Astrocyte (in vitro differentiated cells and primary cell): ENCODE results near the gene STMN3. TPM values are rescaled to one million over a fixed set of nuclear protein-coding genes. Genes with fewer than 3 reads are reported as not detected.

ENCODE experiments used
- DNase-seq: peaks from one replicate; pipeline ENCODE4 v3.0.0-alpha.2; 2010; ENCODE audit warnings: low read depth
- FAIRE-seq: peaks from 2 replicates; lab custom pipeline; 2011; peaks lifted over from hg19 to GRCh38; lab: Jason Lieb, UNC
- H2AFZ ChIP-seq: 2 replicates; pipeline ENCODE4 v1.6.0; 2012; ENCODE audit warnings: low read depth, low read length, inconsistent platforms
- H3K27ac ChIP-seq: 2 replicates; pipeline ENCODE4 v1.5.1; 2011; ENCODE audit warnings: low read depth, low read length, inconsistent platforms
- H3K27me3 ChIP-seq: 2 replicates; pipeline ENCODE4 v1.6.0; 2011; ENCODE audit warnings: low read length, inconsistent platforms; ENCODE audit not compliant: insufficient read depth
- H3K36me3 ChIP-seq: 2 replicates; pipeline ENCODE4 v1.5.1; 2011; ENCODE audit warnings: low read length, inconsistent platforms; ENCODE audit not compliant: insufficient read depth
- H3K4me1 ChIP-seq: 2 replicates; pipeline ENCODE4 v1.5.1; 2011; ENCODE audit warnings: low read length, inconsistent platforms; ENCODE audit not compliant: insufficient read depth
- H3K4me2 ChIP-seq: 2 replicates; pipeline ENCODE4 v1.6.0; 2012; ENCODE audit warnings: low read length, inconsistent platforms
- H3K4me3 ChIP-seq: 2 replicates; pipeline ENCODE4 v1.5.1; 2011; ENCODE audit warnings: low read depth, mild to moderate bottlenecking, low read length, inconsistent platforms; ENCODE audit not compliant: insufficient read depth
- H3K79me2 ChIP-seq: 2 replicates; pipeline ENCODE4 v1.6.0; 2012; ENCODE audit warnings: mild to moderate bottlenecking, low read length, inconsistent platforms; ENCODE audit not compliant: insufficient read depth
- H3K9ac ChIP-seq: 2 replicates; pipeline ENCODE4 v1.6.0; 2012; ENCODE audit warnings: mild to moderate bottlenecking, low read length, inconsistent platforms
- H3K9me3 ChIP-seq: 2 replicates; pipeline ENCODE4 v1.5.1; 2012; ENCODE audit warnings: low read depth, mild to moderate bottlenecking, low read length, inconsistent platforms; ENCODE audit not compliant: insufficient read depth
- H4K20me1 ChIP-seq: 2 replicates; pipeline ENCODE4 v1.6.0; 2012; ENCODE audit warnings: low read length, inconsistent platforms; ENCODE audit not compliant: insufficient read depth
- H3K27ac Mint-ChIP-seq: one replicate; pipeline ENCODE4 v1.8.0; 2021; ENCODE audit warnings: mild to moderate bottlenecking, mixed read lengths; ENCODE audit not compliant: unreplicated experiment
- H3K27me3 Mint-ChIP-seq: one replicate; pipeline ENCODE4 v1.8.0; 2021; ENCODE audit warnings: low read depth, mixed read lengths; ENCODE audit not compliant: unreplicated experiment
- H3K36me3 Mint-ChIP-seq: one replicate; pipeline ENCODE4 v1.8.0; 2021; ENCODE audit warnings: low read depth, mixed read lengths; ENCODE audit not compliant: unreplicated experiment
- H3K4me1 Mint-ChIP-seq: one replicate; pipeline ENCODE4 v1.8.0; 2021; ENCODE audit warnings: low read depth, mixed read lengths; ENCODE audit not compliant: unreplicated experiment
- H3K4me3 Mint-ChIP-seq: one replicate; pipeline ENCODE4 v1.8.0; 2021; ENCODE audit warnings: mild to moderate bottlenecking, moderate library complexity, mixed read lengths; ENCODE audit not compliant: unreplicated experiment
- H3K9me3 Mint-ChIP-seq: one replicate; pipeline ENCODE4 v1.8.0; 2021; ENCODE audit warnings: mild to moderate bottlenecking, mixed read lengths; ENCODE audit not compliant: unreplicated experiment
- EZH2 ChIP-seq: IDR thresholded peaks from 2 replicates; pipeline ENCODE4 v1.6.1; 2012; ENCODE audit warnings: mild to moderate bottlenecking, low read length, inconsistent platforms; ENCODE audit not compliant: insufficient read depth
- total RNA-seq: library from RNA; stranded (reverse); gene quantifications from 2 replicates; pipeline ENCODE4 v1.2.1, GENCODE V29; 2021
- TF ChIP-seq, protein P1 (sequence below): IDR thresholded peaks from 2 replicates; pipeline ENCODE4 v1.5.1; 2011; ENCODE audit warnings: low read depth, mild to moderate bottlenecking, inconsistent platforms, low read length, moderate library complexity; ENCODE audit not compliant: insufficient read depth

Gene STMN3
- total RNA-seq, 1 donor from 2014 or later: 30.7 TPM

DNA sequence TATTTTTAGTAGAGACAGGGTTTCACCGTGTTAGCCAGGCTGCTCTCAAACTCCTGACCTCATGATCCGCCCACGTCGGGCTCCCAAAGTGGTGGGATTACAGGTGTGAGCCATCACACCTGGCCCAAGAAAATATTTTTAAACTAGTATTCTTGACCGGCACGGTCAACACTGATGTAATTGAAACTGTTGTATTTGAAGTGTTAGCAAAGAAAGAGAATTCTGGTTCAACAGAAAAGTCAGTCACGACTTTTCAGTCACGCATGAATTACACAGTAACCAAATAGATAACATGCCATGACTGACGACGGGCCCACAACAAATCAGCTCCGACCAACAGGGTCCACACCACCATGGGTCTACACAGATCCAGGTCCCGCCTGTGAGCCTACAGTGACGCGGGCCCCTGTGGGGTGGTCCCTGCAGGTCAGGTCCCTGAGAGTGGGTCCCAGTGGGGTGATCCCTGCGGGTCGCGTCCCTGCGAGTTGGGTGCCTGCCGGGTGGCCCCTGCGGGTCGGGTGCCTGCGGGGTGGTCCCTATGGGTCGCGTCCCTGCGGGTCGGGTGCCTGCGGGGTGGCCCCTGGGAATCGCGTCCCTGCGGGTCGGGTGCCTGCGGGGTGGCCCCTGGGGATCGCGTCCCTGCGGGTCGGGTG is 27.3 kb downstream of the STMN3 start:
- H3K27me3 Mint-ChIP-seq: no peaks in the 10 kb centered on the region
- TF ChIP-seq, protein P1, sequence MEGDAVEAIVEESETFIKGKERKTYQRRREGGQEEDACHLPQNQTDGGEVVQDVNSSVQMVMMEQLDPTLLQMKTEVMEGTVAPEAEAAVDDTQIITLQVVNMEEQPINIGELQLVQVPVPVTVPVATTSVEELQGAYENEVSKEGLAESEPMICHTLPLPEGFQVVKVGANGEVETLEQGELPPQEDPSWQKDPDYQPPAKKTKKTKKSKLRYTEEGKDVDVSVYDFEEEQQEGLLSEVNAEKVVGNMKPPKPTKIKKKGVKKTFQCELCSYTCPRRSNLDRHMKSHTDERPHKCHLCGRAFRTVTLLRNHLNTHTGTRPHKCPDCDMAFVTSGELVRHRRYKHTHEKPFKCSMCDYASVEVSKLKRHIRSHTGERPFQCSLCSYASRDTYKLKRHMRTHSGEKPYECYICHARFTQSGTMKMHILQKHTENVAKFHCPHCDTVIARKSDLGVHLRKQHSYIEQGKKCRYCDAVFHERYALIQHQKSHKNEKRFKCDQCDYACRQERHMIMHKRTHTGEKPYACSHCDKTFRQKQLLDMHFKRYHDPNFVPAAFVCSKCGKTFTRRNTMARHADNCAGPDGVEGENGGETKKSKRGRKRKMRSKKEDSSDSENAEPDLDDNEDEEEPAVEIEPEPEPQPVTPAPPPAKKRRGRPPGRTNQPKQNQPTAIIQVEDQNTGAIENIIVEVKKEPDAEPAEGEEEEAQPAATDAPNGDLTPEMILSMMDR: no peak
- TF ChIP-seq EZH2: no peak
- no peaks in the 10 kb centered on the region for H3K36me3 Mint-ChIP-seq
- no peaks in the 10 kb centered on the region for H3K36me3 ChIP-seq
- H3K9me3 ChIP-seq: no peaks in the 10 kb centered on the region
- no peaks in the 10 kb centered on the region for H3K9me3 Mint-ChIP-seq
- peak overlapping the region; percentile 30 for H2AFZ ChIP-seq
- H3K4me1 Mint-ChIP-seq: peaks cover 7% of the 10 kb centered on the region
- H3K27ac Mint-ChIP-seq: peak overlapping the region; percentile 84
- peaks cover 13% of the 10 kb centered on the region for H4K20me1 ChIP-seq
- peaks cover 8% of the 10 kb centered on the region for H3K4me1 ChIP-seq
- FAIRE-seq (no peak), DNase-seq (peak; percentile 36)
- H3K27ac ChIP-seq: peak overlapping the region; percentile 87
- H3K9ac ChIP-seq: peak overlapping the region; percentile 96
- no peaks in the 10 kb centered on the region for H3K27me3 ChIP-seq
- H3K79me2 ChIP-seq: peaks cover 61% of the 10 kb centered on the region
- H3K4me3 ChIP-seq: peak overlapping the region; percentile 63
- peak overlapping the region; percentile 82 for H3K4me3 Mint-ChIP-seq
- peak overlapping the region; percentile 90 for H3K4me2 ChIP-seq

DNA sequence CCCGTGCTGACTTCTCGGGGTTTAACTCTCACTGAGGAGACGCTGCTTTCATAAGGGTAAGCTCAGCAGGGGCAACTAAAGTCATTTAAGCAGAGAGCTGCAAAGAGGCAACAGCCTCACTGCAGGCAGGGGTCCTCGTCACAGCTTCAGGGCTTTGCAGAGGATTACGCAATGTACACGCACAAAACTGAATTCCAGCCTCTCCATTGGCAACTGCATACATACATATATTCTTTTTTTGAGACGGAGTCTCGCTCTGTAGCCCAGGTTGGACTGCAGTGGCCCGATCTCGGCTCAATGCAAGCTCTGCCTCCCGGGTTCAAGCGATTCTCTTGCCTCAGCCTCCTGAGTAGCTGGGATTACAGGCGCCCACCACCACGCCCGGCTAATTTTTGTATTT is 28.7 kb downstream of the STMN3 start:
- H3K4me3 Mint-ChIP-seq: no peak overlapping the region
- Histone ChIP-seq H3K9me3 (no peaks in the 10 kb centered on the region), H3K79me2 (peaks cover 74% of the 10 kb centered on the region), H3K9ac (no peak overlapping the region), H3K4me2 (no peak overlapping the region), H2AFZ (no peak overlapping the region), H3K4me3 (no peak overlapping the region), H3K27ac (no peak overlapping the region), H4K20me1 (peaks cover 23% of the 10 kb centered on the region), H3K4me1 (peaks cover 8% of the 10 kb centered on the region), H3K27me3 (no peaks in the 10 kb centered on the region), H3K36me3 (no peaks in the 10 kb centered on the region)
- DNase-seq: no peak
- no peaks in the 10 kb centered on the region for H3K9me3 Mint-ChIP-seq
- no peak for TF ChIP-seq EZH2
- TF ChIP-seq, protein P1: no peak
- H3K36me3 Mint-ChIP-seq: no peaks in the 10 kb centered on the region
- no peak overlapping the region for H3K27ac Mint-ChIP-seq
- no peak for FAIRE-seq
- H3K27me3 Mint-ChIP-seq: no peaks in the 10 kb centered on the region
- peaks cover 7% of the 10 kb centered on the region for H3K4me1 Mint-ChIP-seq

GRCh38 chr20:63622732-63623131 is 30.5 kb downstream of the STMN3 start:
- H3K4me3 Mint-ChIP-seq: no peak overlapping the region

More at GRCh38 chr20:63622732-63623131, 30.5 kb downstream of the STMN3 start:
- H3K9me3 ChIP-seq: no peaks in the 10 kb centered on the region
- TF ChIP-seq, protein P1: no peak
- no peak for TF ChIP-seq EZH2
- no peak overlapping the region for H2AFZ ChIP-seq
- no peaks in the 10 kb centered on the region for H3K9me3 Mint-ChIP-seq
- no peak overlapping the region for H3K27ac Mint-ChIP-seq
- H3K27me3 Mint-ChIP-seq: no peaks in the 10 kb centered on the region
- peaks cover 37% of the 10 kb centered on the region for H4K20me1 ChIP-seq
- peaks cover 12% of the 10 kb centered on the region for H3K36me3 Mint-ChIP-seq
- no peak overlapping the region for H3K27ac ChIP-seq
- no peak overlapping the region for H3K4me3 ChIP-seq
- H3K4me1 Mint-ChIP-seq: peaks cover 2% of the 10 kb centered on the region
- no peak overlapping the region for H3K9ac ChIP-seq
- peaks cover 3% of the 10 kb centered on the region for H3K4me1 ChIP-seq
- no peaks in the 10 kb centered on the region for H3K36me3 ChIP-seq
- FAIRE-seq (no peak), DNase-seq (no peak)
- peaks cover 81% of the 10 kb centered on the region for H3K79me2 ChIP-seq
- H3K4me2 ChIP-seq: no peak overlapping the region
- no peaks in the 10 kb centered on the region for H3K27me3 ChIP-seq
